Stimulated activated CD8-positive, alpha-beta memory T cell treated with anti-CD3 and anti-CD28 coated beads, Interleukin-2, amount 100 ng/mL, for 48 hours (primary cell): Measurements from ENCODE around the gene CDC42EP4.

ENCODE experiments used
- DNase-seq, 2 donors: peaks; one replicate each; pipeline ENCODE4 v3.0.0-alpha.2; 2020; ENCODE audit warnings: low read depth in 2 of 2

CDC42EP4 gene

DNA sequence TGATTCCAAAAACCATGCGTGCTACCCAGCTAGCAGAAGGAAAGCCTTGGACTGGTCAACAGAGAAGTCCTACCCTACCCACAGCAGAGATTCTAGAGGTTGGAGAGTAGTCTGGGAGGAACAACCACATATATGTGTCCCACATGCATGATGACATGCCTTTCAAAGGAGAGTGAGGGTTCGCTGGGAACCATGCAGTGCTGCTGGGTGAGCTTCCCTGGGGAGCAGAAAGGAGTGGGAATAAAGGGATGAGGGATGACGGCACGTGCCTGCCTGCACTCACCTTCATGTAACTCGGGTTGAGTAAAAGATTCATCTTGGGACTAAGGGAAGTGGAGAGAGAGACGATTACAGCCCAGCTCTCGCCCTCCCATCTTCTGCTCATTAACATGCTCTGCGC is 59.9 kb downstream of the CDC42EP4 start:
- DNase-seq = no peak

DNA sequence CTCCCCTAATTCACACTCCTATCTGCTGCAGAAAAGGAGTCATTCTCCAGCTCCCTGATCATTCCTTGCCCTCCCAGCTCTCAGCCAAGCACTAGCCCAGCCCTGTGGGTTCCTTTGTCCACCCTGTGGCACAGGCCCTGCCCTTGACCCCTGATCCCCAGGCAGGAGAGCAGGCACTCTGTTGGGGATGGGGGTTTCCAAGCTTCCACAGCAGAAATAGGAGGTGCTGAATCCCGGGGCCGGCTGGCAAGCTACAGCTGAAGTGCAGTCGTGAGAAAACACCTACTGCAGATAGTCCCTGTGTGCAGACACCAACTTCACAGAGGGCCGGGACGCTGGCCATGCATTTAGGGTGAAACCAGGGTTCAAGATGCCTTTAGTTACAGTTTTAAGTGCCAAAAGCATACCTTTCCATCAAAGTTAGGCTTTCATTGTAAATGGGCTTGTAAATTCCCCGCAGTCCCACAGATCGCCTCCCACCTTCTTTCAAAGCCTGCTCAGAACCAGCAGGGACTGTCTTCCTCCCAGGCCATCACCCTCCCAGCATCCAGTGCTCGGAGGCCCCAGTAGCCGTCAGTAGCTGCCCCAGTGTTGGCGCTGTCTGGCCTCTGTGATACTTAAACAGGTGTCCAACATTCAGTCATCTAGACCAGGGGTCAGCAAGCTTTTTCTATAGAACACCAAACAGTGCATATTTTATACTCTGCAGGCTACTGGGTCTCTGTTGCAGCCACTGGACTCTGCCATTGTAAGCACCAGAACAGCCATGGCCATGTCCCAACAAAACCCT is 60.8 kb downstream of the CDC42EP4 start:
- DNase-seq = no peak

DNA sequence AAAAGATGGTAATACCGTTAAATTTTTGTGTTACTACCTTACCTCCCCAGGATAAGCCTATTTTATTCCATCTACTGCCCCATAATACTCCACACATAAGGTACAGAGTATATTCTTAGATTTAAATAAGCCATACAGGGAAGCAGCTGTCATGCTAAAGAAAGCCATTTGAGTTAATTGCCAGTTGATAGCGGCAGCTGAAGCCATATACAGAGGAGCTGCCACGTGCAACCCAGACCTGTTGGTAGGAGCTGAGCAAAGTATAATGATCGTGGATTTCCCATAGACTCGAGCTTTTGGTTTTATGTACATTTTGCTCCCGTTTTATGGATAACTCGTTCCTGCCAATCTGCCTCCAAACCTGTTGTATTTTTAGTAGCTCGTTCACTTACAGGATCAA is 62.1 kb downstream of the CDC42EP4 start:
- DNase-seq = no peak

DNA sequence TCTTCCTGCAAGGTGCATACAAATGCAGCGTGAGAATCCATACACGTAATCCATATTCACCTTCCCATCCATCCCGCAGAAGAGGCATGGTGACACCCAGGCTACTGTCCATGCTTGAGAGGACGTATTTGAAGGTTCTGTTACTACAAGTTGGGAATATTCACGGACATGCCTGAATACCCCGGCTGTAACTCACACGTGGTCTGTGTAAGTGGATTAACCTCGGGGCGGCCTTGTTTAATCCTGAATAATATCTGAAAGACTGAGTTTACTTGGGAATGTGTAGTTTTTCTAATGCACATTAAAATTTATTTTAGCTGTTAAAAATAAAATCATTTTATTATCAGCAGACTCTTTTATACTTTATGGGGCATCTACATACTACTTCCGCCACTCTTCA is 63.3 kb downstream of the CDC42EP4 start:
- no peak for DNase-seq

DNA sequence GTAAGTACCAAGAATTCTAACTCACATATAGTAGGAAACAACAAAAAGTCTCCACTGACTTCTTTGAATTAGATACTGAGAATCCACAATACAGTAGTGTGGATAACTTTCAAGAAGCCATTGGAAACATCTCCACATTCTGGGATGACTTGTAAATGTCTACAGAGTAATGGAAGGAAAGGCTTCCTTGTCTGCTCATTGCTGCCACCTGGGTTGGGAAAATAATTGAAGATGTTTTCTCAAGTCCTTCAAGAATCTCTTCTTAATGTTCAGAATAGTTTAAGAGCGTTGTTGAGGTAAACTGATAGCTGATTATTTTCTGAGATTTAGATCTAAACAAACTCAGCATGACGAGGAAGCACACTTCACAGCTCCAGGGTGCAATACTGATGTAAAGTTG is 64.1 kb downstream of the CDC42EP4 start:
- no peak for DNase-seq

DNA sequence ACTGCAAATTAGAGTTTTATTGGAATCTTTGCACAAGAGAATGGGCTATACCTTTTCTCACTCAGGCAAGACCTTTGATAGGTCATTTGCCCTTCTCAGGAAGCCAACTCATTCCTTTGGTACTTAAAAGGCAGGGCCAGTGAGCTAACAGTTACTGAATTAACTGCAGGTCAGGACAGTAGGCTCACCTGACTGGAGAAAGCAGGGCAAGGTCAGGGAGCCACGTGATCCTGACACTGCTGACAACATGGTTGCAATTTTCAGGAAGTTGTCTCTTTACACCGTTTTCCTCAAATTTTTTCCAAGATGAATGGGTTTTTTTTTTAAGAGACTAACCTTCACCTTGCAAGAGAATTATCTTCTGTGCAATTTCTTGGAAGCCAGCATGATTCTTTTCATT is 71.2 kb downstream of the CDC42EP4 start:
- no peak for DNase-seq

DNA sequence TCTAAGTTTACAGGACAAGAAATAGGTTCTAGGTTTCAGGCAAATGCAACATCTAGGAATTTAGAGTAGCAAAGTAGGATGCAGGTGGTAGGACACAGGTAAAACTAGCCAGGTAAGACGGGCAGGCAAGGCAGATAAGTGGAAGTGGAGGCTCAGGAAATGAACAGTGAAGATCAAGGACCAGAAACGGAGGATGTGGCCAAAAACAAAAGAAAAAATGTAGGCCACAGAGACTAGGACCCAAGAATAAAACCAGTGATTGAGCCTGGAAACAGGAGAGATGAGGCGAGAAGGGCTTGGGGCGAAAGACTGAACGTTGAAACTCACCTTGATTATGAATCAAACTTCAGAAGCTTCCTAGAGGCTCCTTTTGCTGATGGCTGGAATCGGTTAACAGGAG is 74.1 kb downstream of the CDC42EP4 start:
- DNase-seq = no peak

DNA sequence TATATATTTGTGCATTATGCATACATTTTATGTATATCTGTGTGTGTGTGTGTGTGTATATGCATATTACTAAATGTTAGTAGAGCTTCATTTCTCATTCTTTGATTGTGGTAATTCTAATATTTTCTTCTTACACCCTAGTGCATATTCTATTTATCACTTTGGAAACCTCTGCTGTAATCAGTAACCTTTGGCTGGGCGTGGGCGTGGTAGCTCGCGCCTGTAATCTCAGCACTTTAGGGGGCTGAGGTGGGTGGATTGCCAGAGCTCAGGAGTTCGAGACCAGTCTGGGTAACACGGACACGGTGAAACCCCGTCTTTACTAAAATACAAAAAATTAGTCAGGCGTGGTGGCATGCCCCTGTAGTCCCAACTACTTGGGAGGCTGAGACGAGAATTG is 77.1 kb downstream of the CDC42EP4 start:
- DNase-seq = no peak
